Mucosa of descending colon (tissue), 3 donors: ENCODE results near the gene KIRREL3. TPM values are rescaled to one million over a fixed set of nuclear protein-coding genes. Genes with fewer than 3 reads are reported as not detected.

Source experiments
- ATAC-seq: fragments of 200-7000 bp; cut with Tn5 transposase; one replicate; pipeline ENCODE4 v1.9.1; 2020; ENCODE audit warnings: mild to moderate bottlenecking, moderate library complexity
- DNase-seq, 3 donors: peaks; one replicate each; pipeline ENCODE4 v3.0.0-alpha.2; 2020
- H3K36me3 ChIP-seq: fragments of 200-600 bp; one replicate; pipeline ENCODE4 v1.8.0; 2021; ENCODE audit warnings: low read depth, mild to moderate bottlenecking
- H3K4me1 ChIP-seq: fragments of 200-600 bp; one replicate; pipeline ENCODE4 v1.8.0; 2021; ENCODE audit warnings: low read depth, mild to moderate bottlenecking
- H3K4me3 ChIP-seq: fragments of 200-600 bp; one replicate; pipeline ENCODE4 v1.8.0; 2021; ENCODE audit warnings: mild to moderate bottlenecking
- H3K9me3 ChIP-seq: fragments of 200-600 bp; one replicate; pipeline ENCODE4 v1.8.0; 2021; ENCODE audit warnings: mild to moderate bottlenecking
- intact Hi-C, 2 donors: fragments of 100-400 bp; cut with DNase I in 1 of 2; cut with micrococcal nuclease in 1 of 2; formaldehyde crosslinking; loops; one replicate each; pipeline versions ENCODE4 v1.11.0 to v1.11.1; 2022; cut with DNase I, micrococcal nuclease
- total RNA-seq, 3 donors: library from RNA; stranded (reverse); fragmentation: NEBNext Ultra II Directional in 2 of 3; extraction: Animal tissue kit (Norgen Biotek cat#: 25700) in 2 of 3; gene quantifications; one replicate each; pipeline versions ENCODE4 v1.2.1 to v1.2.4, GENCODE V29; 2021 to 2023
- TF ChIP-seq, protein P1 (sequence below): fragments of 200-600 bp; IDR thresholded peaks from one replicate; pipeline ENCODE4 v1.8.0; 2022; ENCODE audit warnings: antibody characterized with exemption, mild to moderate bottlenecking
- donor health status: DM: no; HTN: no; CAD: no; lungs with moderate emphysema.
- donor health status: DM: no; HTN: no; CAD: no.
- donor health status: DM: no; HTN: yes; CAD: no.

KIRREL3 gene
- total RNA-seq, 3 donors from 2014 or later, result 0.23 to 2.4 (median 0.70) TPM

DNA sequence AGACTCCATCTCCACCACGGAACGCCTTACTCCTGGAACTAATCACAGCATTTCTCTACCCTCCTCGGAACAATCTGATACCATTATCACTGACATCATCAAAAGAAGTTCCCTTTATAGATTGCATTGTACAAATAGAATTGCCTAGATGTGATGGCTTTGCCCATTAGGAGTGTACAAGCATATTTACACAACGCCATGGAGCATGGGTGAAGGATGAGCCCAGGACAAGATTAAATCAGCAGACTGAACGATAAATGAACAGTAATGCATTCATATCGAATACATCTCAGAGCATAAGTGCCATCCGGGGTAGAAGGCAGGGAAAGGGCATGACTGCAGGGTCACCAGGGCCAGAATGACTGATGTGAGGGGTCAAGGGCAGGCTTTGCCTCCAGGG lies 57.3 kb downstream of the KIRREL3 start:
- H3K4me1 ChIP-seq, result no peaks in the 10 kb centered on the region
- H3K9me3 ChIP-seq, result no peaks in the 10 kb centered on the region
- ATAC-seq (no peak), DNase-seq (no peak)
- H3K4me3 ChIP-seq, result no peak overlapping the region
- intact Hi-C loops, result no loop called here
- H3K36me3 ChIP-seq, result no peaks in the 10 kb centered on the region
- TF ChIP-seq, protein P1, sequence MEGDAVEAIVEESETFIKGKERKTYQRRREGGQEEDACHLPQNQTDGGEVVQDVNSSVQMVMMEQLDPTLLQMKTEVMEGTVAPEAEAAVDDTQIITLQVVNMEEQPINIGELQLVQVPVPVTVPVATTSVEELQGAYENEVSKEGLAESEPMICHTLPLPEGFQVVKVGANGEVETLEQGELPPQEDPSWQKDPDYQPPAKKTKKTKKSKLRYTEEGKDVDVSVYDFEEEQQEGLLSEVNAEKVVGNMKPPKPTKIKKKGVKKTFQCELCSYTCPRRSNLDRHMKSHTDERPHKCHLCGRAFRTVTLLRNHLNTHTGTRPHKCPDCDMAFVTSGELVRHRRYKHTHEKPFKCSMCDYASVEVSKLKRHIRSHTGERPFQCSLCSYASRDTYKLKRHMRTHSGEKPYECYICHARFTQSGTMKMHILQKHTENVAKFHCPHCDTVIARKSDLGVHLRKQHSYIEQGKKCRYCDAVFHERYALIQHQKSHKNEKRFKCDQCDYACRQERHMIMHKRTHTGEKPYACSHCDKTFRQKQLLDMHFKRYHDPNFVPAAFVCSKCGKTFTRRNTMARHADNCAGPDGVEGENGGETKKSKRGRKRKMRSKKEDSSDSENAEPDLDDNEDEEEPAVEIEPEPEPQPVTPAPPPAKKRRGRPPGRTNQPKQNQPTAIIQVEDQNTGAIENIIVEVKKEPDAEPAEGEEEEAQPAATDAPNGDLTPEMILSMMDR, result no peak

DNA sequence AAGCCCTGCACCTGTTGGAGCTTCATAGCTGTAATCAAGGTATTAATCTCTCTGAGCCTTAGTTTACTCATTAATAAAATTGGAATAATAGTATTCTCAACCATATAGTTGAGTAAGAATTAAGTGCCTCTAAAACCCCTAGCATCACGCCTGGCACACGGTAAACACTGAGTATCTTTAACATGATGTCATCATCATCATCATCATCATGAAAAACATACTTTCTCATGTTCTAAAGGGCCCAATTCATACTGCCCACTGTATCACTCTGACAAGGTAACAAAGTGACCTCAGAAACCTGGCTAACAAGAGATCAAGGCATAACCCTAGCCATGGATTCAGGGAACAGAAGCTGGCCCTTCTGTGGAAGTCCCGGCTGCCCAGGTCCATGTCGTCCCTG lies 58.4 kb downstream of the KIRREL3 start:
- ATAC-seq (no peak), DNase-seq (no peak)
- TF ChIP-seq, protein P1, result no peak
- intact Hi-C loops, result no loop called here
- Histone ChIP-seq H3K36me3 (no peaks in the 10 kb centered on the region), H3K4me1 (no peaks in the 10 kb centered on the region), H3K4me3 (no peak overlapping the region), H3K9me3 (no peaks in the 10 kb centered on the region)

DNA sequence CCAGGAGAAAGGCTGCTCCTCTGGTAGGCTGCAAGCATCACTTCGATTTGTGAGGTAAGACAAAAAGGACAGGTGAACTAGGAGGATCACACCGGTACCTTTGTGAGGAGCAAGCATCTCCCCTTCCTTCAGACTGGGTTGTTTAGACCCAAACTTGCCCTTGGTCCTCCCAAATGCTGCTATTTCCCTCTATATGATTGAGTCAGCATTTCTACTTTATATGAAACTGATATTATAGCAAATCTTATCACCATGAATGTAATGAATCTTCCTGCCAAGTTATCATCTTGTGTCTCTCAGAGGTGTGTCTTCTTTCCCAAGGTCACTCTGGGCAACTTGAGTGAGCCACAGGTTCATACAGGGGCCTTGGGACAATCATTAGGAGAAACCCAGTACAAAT lies 61.0 kb downstream of the KIRREL3 start:
- Histone ChIP-seq H3K4me3 (no peak overlapping the region), H3K36me3 (no peaks in the 10 kb centered on the region), H3K9me3 (no peaks in the 10 kb centered on the region), H3K4me1 (no peaks in the 10 kb centered on the region)
- TF ChIP-seq, protein P1, result no peak
- intact Hi-C loops, result no loop called here
- DNase-seq, result no peak
- ATAC-seq, result no peak

DNA sequence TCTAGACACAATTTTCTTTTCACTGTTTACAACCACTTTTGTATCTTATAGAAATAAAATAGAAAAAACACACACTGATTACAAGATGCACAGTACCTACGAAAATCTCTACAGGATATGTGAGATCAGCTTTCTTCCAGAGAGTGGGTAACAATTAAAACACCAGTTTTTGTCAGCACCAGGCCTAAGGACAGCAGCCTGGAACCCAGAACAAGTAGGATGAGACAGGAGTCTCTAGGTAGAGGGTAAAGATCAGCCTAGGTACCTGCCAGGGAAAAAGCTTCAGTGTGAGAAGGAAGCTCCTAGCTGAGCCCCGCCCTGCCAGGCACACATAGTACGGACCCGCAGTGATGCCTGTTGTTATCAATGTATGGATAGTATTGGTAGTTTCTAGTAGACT lies 61.9 kb downstream of the KIRREL3 start:
- Histone ChIP-seq H3K36me3 (no peaks in the 10 kb centered on the region), H3K9me3 (no peaks in the 10 kb centered on the region), H3K4me1 (no peaks in the 10 kb centered on the region), H3K4me3 (no peak overlapping the region)
- TF ChIP-seq, protein P1, result no peak
- DNase-seq (no peak), ATAC-seq (peak; percentile 31)
- intact Hi-C loops, result no loop called here

DNA sequence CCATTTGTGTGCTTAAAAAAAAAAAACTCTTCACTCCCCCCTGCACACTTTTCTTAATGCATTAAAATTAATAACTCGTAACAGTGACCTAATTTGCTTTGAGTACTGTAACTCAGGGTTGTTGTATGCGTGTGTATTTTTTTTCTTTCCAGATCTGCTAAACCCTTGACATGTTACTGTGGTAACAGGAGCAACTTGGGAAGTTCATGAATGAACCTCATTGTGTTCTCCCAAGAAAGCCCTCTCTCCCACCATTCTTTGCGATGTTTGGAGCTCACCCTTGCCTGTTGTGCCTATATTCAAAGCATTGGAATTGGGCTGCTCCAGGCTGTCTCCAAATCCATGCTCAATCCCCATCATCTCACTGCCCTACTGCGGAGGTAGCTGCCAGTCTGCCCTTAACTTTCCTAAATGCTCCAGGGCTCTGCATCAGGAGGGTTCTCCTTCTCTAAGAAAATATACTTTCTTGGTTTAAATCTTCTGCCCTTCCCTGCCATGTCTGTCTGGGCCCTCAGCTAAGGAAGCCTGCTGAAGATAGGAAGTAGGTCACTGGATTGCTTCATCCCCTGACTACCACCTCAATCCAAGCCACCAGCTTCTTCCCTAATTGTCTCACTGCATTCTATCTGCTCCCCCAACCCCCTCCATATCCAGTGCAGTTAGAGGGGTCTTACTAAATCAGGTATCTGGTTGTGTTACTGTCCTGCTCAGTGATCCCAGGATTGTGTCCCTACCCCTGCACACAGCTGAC lies 70.3 kb downstream of the KIRREL3 start:
- Histone ChIP-seq H3K4me1 (no peaks in the 10 kb centered on the region), H3K4me3 (no peak overlapping the region), H3K9me3 (no peaks in the 10 kb centered on the region), H3K36me3 (no peaks in the 10 kb centered on the region)
- intact Hi-C loops, result no loop called here
- TF ChIP-seq, protein P1, result no peak
- ATAC-seq (no peak), DNase-seq (no peak)
